Upper lobe of right lung (tissue), 1 donor: ENCODE measurements around the gene FAAP100. TPM values are rescaled to one million over a fixed set of nuclear protein-coding genes. Genes with fewer than 3 reads are reported as not detected.

Experiments used
- ATAC-seq: fragments of 200-7000 bp; cut with Tn5 transposase; one replicate; pipeline ENCODE4 v1.9.1; 2020; ENCODE audit warnings: mild to moderate bottlenecking, moderate library complexity
- DNase-seq: peaks from one replicate; pipeline ENCODE4 v3.0.0-alpha.2; 2020
- H3K27ac ChIP-seq: fragments of 200-600 bp; one replicate; pipeline ENCODE4 v1.8.0; 2022
- H3K27me3 ChIP-seq: fragments of 200-600 bp; one replicate; pipeline ENCODE4 v1.8.0; 2022; ENCODE audit warnings: mild to moderate bottlenecking
- H3K36me3 ChIP-seq: fragments of 200-600 bp; one replicate; pipeline ENCODE4 v1.8.0; 2022
- H3K4me1 ChIP-seq: fragments of 200-600 bp; one replicate; pipeline ENCODE4 v1.8.0; 2022
- H3K4me3 ChIP-seq: fragments of 200-600 bp; one replicate; pipeline ENCODE4 v1.8.0; 2022; ENCODE audit warnings: mild to moderate bottlenecking
- H3K9me3 ChIP-seq: fragments of 200-600 bp; one replicate; pipeline ENCODE4 v1.8.0; 2022
- CTCF ChIP-seq: fragments of 200-600 bp; IDR thresholded peaks from one replicate; pipeline ENCODE4 v1.8.0; 2022; ENCODE audit warnings: antibody characterized with exemption
- intact Hi-C: fragments of 100-400 bp; cut with DNase I; formaldehyde crosslinking; loops from one replicate; pipeline ENCODE4 v1.11.0; 2022
- total RNA-seq: library from RNA; stranded (reverse); fragmentation: NEBNext Ultra II Directional; extraction: Animal tissue kit (Norgen Biotek cat#: 25700); gene quantifications from one replicate; pipeline ENCODE4 v1.2.1, GENCODE V29; 2021
- donor health status: DM: no; HTN: yes; CAD: no; lungs with severe emphysema.

FAAP100 gene
- total RNA-seq, 1 donor from 2014 or later: 27.3 TPM

DNA sequence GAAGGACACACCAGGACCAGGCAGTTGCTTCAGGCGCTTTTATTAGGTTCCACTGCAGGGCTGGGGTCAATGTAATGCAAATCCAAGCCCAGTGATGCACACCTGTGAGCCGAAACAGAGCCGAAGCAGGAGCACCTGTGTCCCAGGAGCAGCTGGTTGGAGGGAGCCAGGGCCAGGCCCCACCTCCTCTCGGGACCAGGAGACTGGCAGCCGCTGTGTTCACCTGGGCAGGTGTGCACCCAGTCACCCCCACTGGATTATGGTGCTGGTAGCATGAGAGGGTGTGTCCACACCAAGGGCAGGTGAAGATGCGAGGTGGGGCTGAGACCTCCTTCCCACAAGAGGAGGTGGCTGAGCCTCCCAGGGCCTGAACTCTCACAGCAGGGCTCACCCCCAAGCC lies 4.7 kb upstream of the FAAP100 start:
- Histone ChIP-seq H3K4me1 (peaks cover 14% of the 10 kb centered on the region), H3K27ac (no peak overlapping the region), H3K36me3 (peaks cover 57% of the 10 kb centered on the region), H3K9me3 (no peaks in the 10 kb centered on the region), H3K27me3 (no peaks in the 10 kb centered on the region), H3K4me3 (no peak overlapping the region)
- no peak for ATAC-seq
- intact Hi-C loops: no loop called here
- TF ChIP-seq CTCF: no peak
- no peak for DNase-seq

GRCh38 chr17:81556175-81556691 lies 4.1 kb upstream of the FAAP100 start:
- Histone ChIP-seq H3K27me3 (no peaks in the 10 kb centered on the region), H3K4me1 (peaks cover 16% of the 10 kb centered on the region), H3K36me3 (peaks cover 50% of the 10 kb centered on the region), H3K9me3 (no peaks in the 10 kb centered on the region), H3K4me3 (no peak overlapping the region), H3K27ac (no peak overlapping the region)
- no peak for TF ChIP-seq CTCF
- intact Hi-C loops: no loop called here
- ATAC-seq: no peak
- DNase-seq: no peak

- Histone ChIP-seq H3K27ac (peak overlapping the region; percentile 79), H3K4me1 (peaks cover 23% of the 10 kb centered on the region), H3K4me3 (peak overlapping the region; percentile 99), H3K9me3 (no peaks in the 10 kb centered on the region), H3K27me3 (no peaks in the 10 kb centered on the region), H3K36me3 (peaks cover 37% of the 10 kb centered on the region)
- no peak for TF ChIP-seq CTCF
- DNase-seq (no peak), ATAC-seq (peak; percentile 1)
- intact Hi-C loops: no loop called here
Measured at GRCh38 chr17:81553616-81554181, 1.5 kb upstream of the FAAP100 start.

DNA sequence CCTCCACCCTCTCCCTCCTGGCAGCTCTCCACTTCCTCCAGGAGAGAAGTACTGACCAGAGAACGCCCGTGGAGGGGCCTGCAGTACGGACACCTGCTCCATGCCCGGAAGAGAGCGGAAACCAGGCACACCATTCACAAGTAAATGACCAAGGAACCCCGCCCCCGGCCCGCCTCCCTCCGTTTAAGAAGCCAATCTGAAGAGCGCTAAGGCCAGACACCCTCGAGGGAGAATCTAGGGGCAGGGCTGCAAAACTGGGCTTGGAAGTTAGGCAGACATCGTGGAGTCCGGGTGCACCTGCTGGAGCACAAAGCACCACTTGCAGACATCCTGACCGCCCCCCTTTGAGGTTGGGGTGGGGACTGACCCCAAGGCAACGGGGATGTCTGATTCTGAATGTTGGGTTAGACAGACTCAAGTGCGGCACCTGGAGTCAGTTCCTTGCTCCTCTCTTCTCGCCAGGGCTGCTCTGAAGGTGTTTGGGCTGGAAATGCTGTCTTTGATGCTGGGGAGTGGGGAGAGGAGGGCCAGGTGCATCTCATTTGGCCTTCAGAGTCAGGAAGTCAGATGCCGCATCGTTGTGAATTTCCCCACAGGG lies 964 bp upstream of the FAAP100 start:
- Histone ChIP-seq H3K9me3 (no peaks in the 10 kb centered on the region), H3K27me3 (no peaks in the 10 kb centered on the region), H3K4me1 (peaks cover 23% of the 10 kb centered on the region), H3K36me3 (peaks cover 37% of the 10 kb centered on the region), H3K4me3 (peak overlapping the region; percentile 99), H3K27ac (peak overlapping the region; percentile 79)
- intact Hi-C loops: no loop called here
- TF ChIP-seq CTCF: no peak
- ATAC-seq: peak; percentile 69
- DNase-seq: peak; percentile 88

DNA sequence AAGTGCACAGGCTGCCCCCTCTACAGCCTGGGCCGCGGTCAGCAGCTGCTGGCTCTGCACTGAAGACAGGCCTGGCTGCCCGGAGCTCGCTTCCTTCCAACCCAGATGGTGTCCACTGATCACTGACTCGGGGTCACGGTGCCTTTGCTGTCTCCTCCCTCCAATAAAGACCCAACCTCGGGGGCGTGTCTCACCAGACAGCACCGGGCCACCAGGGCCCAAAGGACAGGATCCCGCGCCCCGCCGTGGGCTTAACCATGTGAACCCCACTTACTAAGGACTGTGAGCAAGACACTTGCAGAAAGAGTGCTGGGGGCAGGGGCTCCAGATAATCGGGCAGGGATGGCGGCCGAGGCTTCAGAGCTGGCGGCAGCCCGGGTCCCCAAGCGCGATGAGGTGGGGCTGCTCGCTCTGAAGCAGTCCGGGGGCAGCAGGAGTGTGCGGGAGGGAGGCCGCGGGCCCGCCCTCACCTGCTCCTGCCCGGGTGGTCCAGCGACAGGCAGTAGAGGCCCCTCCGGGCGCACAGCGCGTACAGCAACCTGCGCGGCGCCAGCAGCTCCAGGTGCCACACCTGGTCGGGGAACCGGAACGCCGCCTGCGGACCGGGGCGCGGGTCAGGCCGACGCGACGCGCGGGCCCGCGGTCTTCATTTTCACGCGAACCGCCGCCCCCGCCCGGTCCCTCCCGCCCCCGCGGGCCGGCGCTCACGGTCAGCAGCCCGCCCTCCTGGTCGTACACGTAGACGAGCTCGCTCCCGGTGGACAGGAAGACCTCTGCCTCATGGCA lies 502 bp downstream of the FAAP100 start:
- TF ChIP-seq CTCF: no peak
- peaks cover 37% of the 10 kb centered on the region for H3K36me3 ChIP-seq
- no peaks in the 10 kb centered on the region for H3K27me3 ChIP-seq
- peak overlapping the region; percentile 79 for H3K27ac ChIP-seq
- peak overlapping the region; percentile 99 for H3K4me3 ChIP-seq
- no peaks in the 10 kb centered on the region for H3K9me3 ChIP-seq
- intact Hi-C loops: no loop called here
- ATAC-seq: peak; percentile 32
- H3K4me1 ChIP-seq: peaks cover 23% of the 10 kb centered on the region
- no peak for DNase-seq
